Measurements from ENCODE around the gene KRTAP5-4.

DNA sequence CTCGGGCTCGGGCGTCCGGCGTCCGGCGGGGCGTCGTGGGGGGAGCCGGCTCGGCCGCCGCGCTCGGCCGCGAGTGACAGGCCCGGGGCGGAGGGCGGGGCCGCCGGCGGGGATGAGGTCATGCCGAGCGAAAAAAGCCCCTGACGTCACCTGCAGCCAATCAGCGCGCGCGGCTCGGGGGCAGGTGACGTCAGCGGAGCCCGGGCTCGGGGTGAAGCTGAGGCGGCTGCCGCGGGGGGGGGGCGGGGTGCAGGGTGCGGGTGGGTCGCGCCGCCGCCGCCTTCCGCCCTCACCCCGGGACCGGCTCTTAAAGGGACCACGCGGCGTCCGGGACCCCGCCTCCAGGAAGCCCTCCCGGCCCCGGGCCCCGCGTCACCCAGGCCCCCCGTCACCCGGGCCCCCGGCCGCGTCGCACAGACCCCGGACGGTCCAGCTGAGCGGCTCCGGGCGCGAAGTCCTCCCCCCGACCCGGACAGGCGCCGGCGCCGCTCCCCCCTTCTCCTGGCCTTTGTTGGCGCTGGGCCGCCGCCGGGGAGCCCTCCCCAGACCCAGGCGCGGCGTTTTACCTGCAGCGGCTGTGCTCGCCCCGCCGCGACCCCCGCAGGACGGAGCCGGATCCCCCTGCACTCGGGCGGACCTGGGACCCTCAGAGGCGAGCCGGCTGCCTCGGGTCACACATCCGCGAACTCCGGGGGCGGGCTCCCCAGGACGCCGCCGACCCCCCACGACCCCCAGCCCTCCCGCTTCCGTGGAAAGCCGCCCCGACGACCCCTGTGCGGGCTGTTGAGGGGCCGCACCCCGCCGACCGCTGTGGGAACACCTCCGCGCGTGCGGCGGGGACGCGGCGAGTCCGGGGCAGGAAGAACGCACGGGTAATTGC is 49.5 kb downstream of the KRTAP5-4 start, which contains the start of gene DUSP8:
- no peak for TF ChIP-seq POLR2A (IDR thresholded peaks at IDR 0.05)
- TF ChIP-seq, protein P1, sequence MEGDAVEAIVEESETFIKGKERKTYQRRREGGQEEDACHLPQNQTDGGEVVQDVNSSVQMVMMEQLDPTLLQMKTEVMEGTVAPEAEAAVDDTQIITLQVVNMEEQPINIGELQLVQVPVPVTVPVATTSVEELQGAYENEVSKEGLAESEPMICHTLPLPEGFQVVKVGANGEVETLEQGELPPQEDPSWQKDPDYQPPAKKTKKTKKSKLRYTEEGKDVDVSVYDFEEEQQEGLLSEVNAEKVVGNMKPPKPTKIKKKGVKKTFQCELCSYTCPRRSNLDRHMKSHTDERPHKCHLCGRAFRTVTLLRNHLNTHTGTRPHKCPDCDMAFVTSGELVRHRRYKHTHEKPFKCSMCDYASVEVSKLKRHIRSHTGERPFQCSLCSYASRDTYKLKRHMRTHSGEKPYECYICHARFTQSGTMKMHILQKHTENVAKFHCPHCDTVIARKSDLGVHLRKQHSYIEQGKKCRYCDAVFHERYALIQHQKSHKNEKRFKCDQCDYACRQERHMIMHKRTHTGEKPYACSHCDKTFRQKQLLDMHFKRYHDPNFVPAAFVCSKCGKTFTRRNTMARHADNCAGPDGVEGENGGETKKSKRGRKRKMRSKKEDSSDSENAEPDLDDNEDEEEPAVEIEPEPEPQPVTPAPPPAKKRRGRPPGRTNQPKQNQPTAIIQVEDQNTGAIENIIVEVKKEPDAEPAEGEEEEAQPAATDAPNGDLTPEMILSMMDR (IDR thresholded peaks at IDR 0.05), result no peak

Data from testis (tissue), 2 donors.